ENCODE measurements around the gene OR10D3. TPM values are rescaled to one million over a fixed set of nuclear protein-coding genes. Genes with fewer than 3 reads are reported as not detected.

OR10D3 gene
- total and polyA plus RNA-seq, 2 of the 8 experiments (the other 6 are each of a cell fraction or from before 2014, with no cell fraction given): not detected

- Histone ChIP-seq H2BK120ac (replicated peaks; ENCODE audit: low read depth, low read length) (no peak overlapping the region), H2BK15ac (ENCODE audit: low read length) (no peak overlapping the region), H3K79me2 (ENCODE audit: control insufficient read depth in 1 of 2, insufficient read depth in 2 of 2, low read length in 2 of 2) (no peaks in the 10 kb centered on the region), H4K8ac (ENCODE audit: extremely low read depth, insufficient read depth, low read length) (no peak overlapping the region), H3K4me1 (replicated peaks in 1 of 4; ENCODE audit: control insufficient read depth in 3 of 4, insufficient read depth in 4 of 4, low read length in 3 of 4) (peaks cover 1 to 4% (median 3%) of the 10 kb centered on the region in 4 experiments; a peak in 3 of 7 replicates), H3K4me3 (ENCODE audit: extremely low read depth in 1 of 4, insufficient read depth in 2 of 4, low read depth in 3 of 4, low read length in 4 of 4) (no peak overlapping the region), H3K9ac (replicated peaks in 1 of 4; ENCODE audit: extremely low read depth in 1 of 4, low read depth in 3 of 4, low read length in 3 of 4) (no peak overlapping the region), H3K14ac (ENCODE audit: insufficient read length) (no peak overlapping the region), H3K9me3 (ENCODE audit: insufficient read depth in 2 of 2, low read depth in 1 of 2, low read length in 1 of 2) (peaks cover 0 to 9% of the 10 kb centered on the region in 2 experiments; a peak in 1 of 4 replicates), H2AK5ac (ENCODE audit: low read depth, low read length) (no peak overlapping the region), H3K27me3 (replicated peaks in 1 of 4; ENCODE audit: control insufficient read depth in 3 of 4, extremely low read depth in 1 of 4, insufficient read depth in 3 of 4, low read length in 3 of 4) (peaks cover 11 to 28% (median 24%) of the 10 kb centered on the region in 4 experiments), H3K4me2 (ENCODE audit: insufficient read depth in 1 of 2, low read depth in 2 of 2, low read length in 2 of 2) (no peak overlapping the region), H3K18ac (ENCODE audit: extremely low read depth, low read length) (no peak overlapping the region), H2BK20ac (ENCODE audit: low read length) (no peak overlapping the region), H2AFZ (ENCODE audit: low read length) (no peak overlapping the region), H3K23ac (ENCODE audit: insufficient read length) (no peak overlapping the region), H2BK5ac (ENCODE audit: low read depth, low read length) (no peak overlapping the region), H4K5ac (ENCODE audit: insufficient read length, low read depth, low read length) (no peak overlapping the region), H3K4ac (replicated peaks; ENCODE audit: insufficient read length, low read depth, low read length) (no peak overlapping the region), H4K91ac (replicated peaks; ENCODE audit: insufficient read length, low read length) (no peak overlapping the region), H3K23me2 (ENCODE audit: low read depth, low read length) (no peaks in the 10 kb centered on the region), H3K79me1 (ENCODE audit: low read depth, low read length) (no peaks in the 10 kb centered on the region), H3K27ac (ENCODE audit: low read depth, low read length) (no peak overlapping the region), H2BK12ac (ENCODE audit: low read depth, low read length) (no peak overlapping the region), H3K36me3 (ENCODE audit: control insufficient read depth in 2 of 4, insufficient read depth in 4 of 4, low read length in 3 of 4) (no peaks in the 10 kb centered on the region), H4K20me1 (replicated peaks in 1 of 2; ENCODE audit: control insufficient read depth in 1 of 2, insufficient read depth in 2 of 2, low read length in 2 of 2) (peaks cover 0 to 1% of the 10 kb centered on the region in 2 experiments), H3K56ac (replicated peaks; ENCODE audit: insufficient read length, low read depth, low read length) (no peak overlapping the region)
- ChIA-PET POLR2A (ENCODE audit: partially characterized antibody) (no interaction called here), CTCF (ENCODE audit: partially characterized antibody) (interaction anchor here (0.8 to 2.4 kb wide), 8 partner anchors 11 to 105 kb away, joined by 3 to 8 read pairs (median 3); no protein-coding TSS in a partner anchor)
- WGBS, 2 experiments (ENCODE audit: extremely low coverage in 1 of 2, insufficient coverage in 1 of 2, insufficient read length in 1 of 2, insufficient replicate concordance in 2 of 2, low coverage in 1 of 2, low lambda C conversion rate in 2 of 2, missing lambda C conversion rate in 1 of 2): 94% methylated on average over 1 of the region's 1 CpG; no CpG with 5 or more reads in 1 of the 2 experiments
- DNase-seq (ENCODE audit: low read depth in 1 of 2, low spot score in 2 of 2) (no peak), FAIRE-seq (no peak)
- TF ChIP-seq HDAC6 (IDR thresholded peaks at IDR 0.05; ENCODE audit: low read depth, low read length) (no peak), SP1 (IDR thresholded peaks at IDR 0.05; ENCODE audit: low read depth, low read length) (no peak), CEBPB (IDR thresholded peaks at IDR 0.05; ENCODE audit: low read depth, low read length) (no peak), TBP (IDR thresholded peaks at IDR 0.05; ENCODE audit: low read depth, low read length) (no peak), CBX5 (IDR thresholded peaks at IDR 0.05; ENCODE audit: low read depth, low read length) (no peak), JUN (IDR thresholded peaks at IDR 0.05; ENCODE audit: low read depth, low read length) (no peak), USF2 (IDR thresholded peaks at IDR 0.05; ENCODE audit: low read length) (no peak), RXRA (IDR thresholded peaks at IDR 0.05; ENCODE audit: insufficient read depth, low read depth, low read length) (no peak), EZH2 (IDR thresholded peaks at IDR 0.05; ENCODE audit: low read depth, low read length, severe bottlenecking) (no peak), EP300 (IDR thresholded peaks at IDR 0.05; ENCODE audit: borderline replicate concordance in 1 of 2, low read depth in 2 of 2, low read length in 2 of 2) (no peak), ZNF274 (IDR thresholded peaks at IDR 0.05; ENCODE audit: borderline replicate concordance, extremely low read depth, low read length) (no peak)
- TF ChIP-seq, protein P1, sequence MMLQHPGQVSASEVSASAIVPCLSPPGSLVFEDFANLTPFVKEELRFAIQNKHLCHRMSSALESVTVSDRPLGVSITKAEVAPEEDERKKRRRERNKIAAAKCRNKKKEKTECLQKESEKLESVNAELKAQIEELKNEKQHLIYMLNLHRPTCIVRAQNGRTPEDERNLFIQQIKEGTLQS (IDR thresholded peaks at IDR 0.05; ENCODE audit: insufficient read depth, low read depth, low read length): no peak
Observed at GRCh38 chr11:124172599-124172998, 10.5 kb upstream of the OR10D3 start.
